HL-60 (cell line): ENCODE measurements around the gene GRID1.

ENCODE experiments used
- CTCF ChIP-seq: IDR thresholded peaks from one replicate; pipeline ENCODE4 v1.5.1; 2011; ENCODE audit warnings: low read length, control low read depth, inconsistent platforms; ENCODE audit not compliant: insufficient read depth
- GABPA ChIP-seq: IDR thresholded peaks from 2 replicates; pipeline ENCODE4 v1.6.1; 2012; ENCODE audit warnings: low read depth
- POLR2AphosphoS5 ChIP-seq: IDR thresholded peaks from 2 replicates; pipeline ENCODE4 v1.6.1; 2012; ENCODE audit warnings: low read depth
- REST ChIP-seq: IDR thresholded peaks from 2 replicates; pipeline ENCODE4 v1.6.1; 2012; ENCODE audit warnings: low read depth; ENCODE audit not compliant: insufficient replicate concordance

- TF ChIP-seq CTCF (no peak), REST (no peak), GABPA (no peak), POLR2AphosphoS5 (no peak)
These were observed 174.4 kb downstream of the GRID1 start for GRCh38 chr10:86192147-86192546.
